ENCODE measurements around the gene SPARCL1. TPM values are rescaled to one million over a fixed set of nuclear protein-coding genes. Genes with fewer than 3 reads are reported as not detected.
A peak's percentile ranks its signal among the peaks of the same experiment; 100 is the strongest.

SPARCL1 gene
- polyA plus RNA-seq, 1 experiment, result not detected

- CTCF ChIA-PET, result interaction anchor here (1.1 to 2.6 kb wide), 2 partner anchors 166 to 307 kb away, joined by 4 to 11 read pairs; no protein-coding TSS in a partner anchor
- TF ChIP-seq CTCF (IDR thresholded peaks at IDR 0.05; ENCODE audit: low read depth, low read length), result no peak
- H3K9me3 ChIP-seq (ENCODE audit: control insufficient read depth, insufficient read depth, low read length), result no peaks in the 10 kb centered on the region
- H3K27me3 ChIP-seq (ENCODE audit: control insufficient read depth, insufficient read depth, low read length), result peaks cover 6% of the 10 kb centered on the region
- POLR2A ChIA-PET, result no interaction called here
- no peak overlapping the region for H3K4me3 ChIP-seq (ENCODE audit: low read depth, low read length)
- DNase-seq (ENCODE audit: low read depth, low spot score), result no peak
- H3K27ac ChIP-seq (ENCODE audit: low read depth, low read length), result no peak overlapping the region
These were observed 12.3 kb upstream of the SPARCL1 start for GRCh38 chr4:87541521-87541920.

- ChIA-PET CTCF (interaction anchor here (1.0 to 2.6 kb wide), 2 partner anchors 74 to 309 kb away, joined by 3 to 11 read pairs; no protein-coding TSS in a partner anchor), POLR2A (no interaction called here)
These were observed 11.2 kb upstream of the SPARCL1 start for GRCh38 chr4:87540146-87541058.

GRCh38 chr4:87532907-87533306, 3.7 kb upstream of the SPARCL1 start:
- H3K9me3 ChIP-seq (ENCODE audit: control insufficient read depth, insufficient read depth, low read length), result no peaks in the 10 kb centered on the region; the same call in 1 of the 2 replicates
- peaks cover 3% of the 10 kb centered on the region for H3K27me3 ChIP-seq (ENCODE audit: control insufficient read depth, insufficient read depth, low read length)
- ChIA-PET CTCF (no interaction called here), POLR2A (no interaction called here)
- DNase-seq (ENCODE audit: low read depth, low spot score), result no peak
- no peak overlapping the region for H3K4me3 ChIP-seq (ENCODE audit: low read depth, low read length)
- H3K27ac ChIP-seq (ENCODE audit: low read depth, low read length), result no peak overlapping the region
- TF ChIP-seq CTCF (IDR thresholded peaks at IDR 0.05; ENCODE audit: low read depth, low read length), result no peak

More at GRCh38 chr4:87540146-87541058, 11.2 kb upstream of the SPARCL1 start:
- H3K27ac ChIP-seq (ENCODE audit: low read depth, low read length), result peak overlapping the region; percentile 23
- H3K9me3 ChIP-seq (ENCODE audit: control insufficient read depth, insufficient read depth, low read length), result no peaks in the 10 kb centered on the region
- TF ChIP-seq CTCF (IDR thresholded peaks at IDR 0.05; ENCODE audit: low read depth, low read length), result no peak
- no peak overlapping the region for H3K4me3 ChIP-seq (ENCODE audit: low read depth, low read length)
- peak; percentile 15 for DNase-seq (ENCODE audit: low read depth, low spot score)
- H3K27me3 ChIP-seq (ENCODE audit: control insufficient read depth, insufficient read depth, low read length), result peaks cover 6% of the 10 kb centered on the region

- POLR2A ChIA-PET, result no interaction called here
- H3K27me3 ChIP-seq (ENCODE audit: control insufficient read depth, insufficient read depth, low read length), result peaks cover 3% of the 10 kb centered on the region
- TF ChIP-seq CTCF (IDR thresholded peaks at IDR 0.05; ENCODE audit: low read depth, low read length), result no peak
- H3K4me3 ChIP-seq (ENCODE audit: low read depth, low read length), result no peak overlapping the region
- CTCF ChIA-PET, result interaction anchor here (1.3 kb wide), 1 partner anchor 12 kb away, joined by 4 read pairs; no protein-coding TSS in a partner anchor
- no peaks in the 10 kb centered on the region; the same call in 1 of the 2 replicates for H3K9me3 ChIP-seq (ENCODE audit: control insufficient read depth, insufficient read depth, low read length)
- H3K27ac ChIP-seq (ENCODE audit: low read depth, low read length), result no peak overlapping the region
- DNase-seq (ENCODE audit: low read depth, low spot score), result no peak
These were observed 2.9 kb upstream of the SPARCL1 start for GRCh38 chr4:87532109-87532508.

- DNase-seq (ENCODE audit: low read depth, low spot score), result no peak
- H3K27ac ChIP-seq (ENCODE audit: low read depth, low read length), result no peak overlapping the region
- ChIA-PET CTCF (interaction anchor here (0.5 to 1.3 kb wide), 2 partner anchors 13 to 97 kb away, joined by 3 to 4 read pairs; no protein-coding TSS in a partner anchor), POLR2A (no interaction called here)
- H3K4me3 ChIP-seq (ENCODE audit: low read depth, low read length), result no peak overlapping the region
- no peaks in the 10 kb centered on the region; the same call in 1 of the 2 replicates for H3K9me3 ChIP-seq (ENCODE audit: control insufficient read depth, insufficient read depth, low read length)
- peaks cover 3% of the 10 kb centered on the region for H3K27me3 ChIP-seq (ENCODE audit: control insufficient read depth, insufficient read depth, low read length)
- no peak for TF ChIP-seq CTCF (IDR thresholded peaks at IDR 0.05; ENCODE audit: low read depth, low read length)
These were observed 2.4 kb upstream of the SPARCL1 start for GRCh38 chr4:87531621-87532020.
